ENCODE data around the gene NR6A1.

NR6A1 gene

DNA sequence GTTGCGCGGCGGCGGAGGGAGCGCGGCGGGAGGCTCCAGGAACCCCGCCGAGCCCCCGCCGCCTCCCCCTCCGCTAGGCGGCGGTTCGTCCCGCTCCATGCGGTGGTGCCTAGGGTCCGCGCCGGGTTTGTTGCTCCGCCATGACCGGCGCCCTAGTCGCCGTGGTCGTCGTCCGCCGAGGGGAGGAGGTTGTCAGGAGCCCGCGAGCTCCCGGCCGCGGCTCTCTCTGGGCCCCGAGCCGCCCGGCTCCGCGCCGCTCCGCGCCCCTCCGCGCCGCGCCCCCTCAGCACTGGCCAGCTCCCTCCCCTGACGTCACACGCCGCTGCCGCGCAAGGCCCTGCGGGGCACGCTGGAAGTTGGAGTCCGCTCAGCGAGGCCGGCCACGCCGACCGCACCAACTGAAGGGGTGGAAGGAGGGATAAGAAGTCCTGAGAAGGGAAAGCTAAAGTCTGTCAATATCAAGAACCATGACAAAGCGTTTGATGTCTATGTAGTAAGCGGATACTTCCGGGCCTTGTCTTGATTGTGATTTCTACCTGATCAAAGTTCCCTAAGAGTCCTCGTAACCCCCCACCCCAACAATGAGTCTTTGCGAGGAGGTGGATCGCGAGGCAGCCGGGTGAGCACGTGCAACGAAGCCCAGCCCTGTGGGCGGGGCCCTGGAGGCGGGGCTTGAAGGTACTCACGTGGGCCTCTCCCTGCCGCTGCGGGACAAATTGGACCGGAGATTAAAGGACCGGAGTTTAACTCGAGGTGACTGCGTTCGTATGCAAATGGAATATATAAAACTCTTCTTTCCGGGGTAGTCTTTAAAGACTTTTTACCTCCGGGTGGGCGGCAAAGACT, at the start of gene NR6A1:
Gene NR6A1 (minus strand): TSS at position 291 of the 846 bp plus-strand sequence.
- peak; percentile 93 for DNase-seq (ENCODE audit: low read depth)

DNA sequence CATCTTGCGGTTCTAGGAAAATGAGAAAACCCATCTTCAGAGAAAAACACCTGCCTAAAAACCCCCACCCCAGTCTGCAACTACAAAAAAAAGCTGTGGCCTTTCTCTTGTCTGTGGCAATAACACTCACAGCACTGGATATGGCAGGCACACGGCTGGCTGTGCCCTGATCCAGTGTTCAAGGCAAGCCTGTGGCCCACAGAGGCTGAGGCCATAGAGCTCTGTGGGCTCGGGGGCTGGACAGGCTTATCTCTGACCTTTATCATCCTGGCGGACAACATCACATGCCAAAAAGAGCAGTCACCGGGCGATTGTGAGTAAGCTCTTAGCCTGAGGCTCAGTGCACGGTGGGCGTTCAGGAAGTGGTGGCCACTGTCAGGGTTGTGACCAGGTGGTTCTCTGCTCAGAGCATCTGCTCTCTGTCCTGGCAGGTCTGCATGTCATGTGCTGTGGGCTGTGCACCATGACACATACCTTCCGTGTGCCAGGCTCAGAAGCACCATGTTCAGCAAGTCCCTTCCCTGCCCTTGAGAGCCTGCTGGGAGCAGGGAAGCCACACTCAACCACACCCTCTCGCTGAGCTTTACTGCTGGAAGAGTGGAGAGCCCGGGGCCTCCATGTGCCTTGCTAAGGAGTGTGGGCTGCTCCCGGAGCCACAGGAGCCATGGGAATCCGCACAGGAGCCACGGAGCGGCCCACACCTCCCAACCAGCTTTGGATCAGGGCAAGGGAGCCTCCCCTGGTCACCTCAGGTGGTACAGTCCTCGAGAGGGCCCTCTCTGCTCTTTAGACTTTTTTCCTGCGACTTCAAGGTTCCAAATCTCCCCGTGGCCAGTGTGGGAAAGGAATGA, 47.5 kb upstream of the NR6A1 start:
- peak; percentile 72 for DNase-seq (ENCODE audit: low read depth)

DNA sequence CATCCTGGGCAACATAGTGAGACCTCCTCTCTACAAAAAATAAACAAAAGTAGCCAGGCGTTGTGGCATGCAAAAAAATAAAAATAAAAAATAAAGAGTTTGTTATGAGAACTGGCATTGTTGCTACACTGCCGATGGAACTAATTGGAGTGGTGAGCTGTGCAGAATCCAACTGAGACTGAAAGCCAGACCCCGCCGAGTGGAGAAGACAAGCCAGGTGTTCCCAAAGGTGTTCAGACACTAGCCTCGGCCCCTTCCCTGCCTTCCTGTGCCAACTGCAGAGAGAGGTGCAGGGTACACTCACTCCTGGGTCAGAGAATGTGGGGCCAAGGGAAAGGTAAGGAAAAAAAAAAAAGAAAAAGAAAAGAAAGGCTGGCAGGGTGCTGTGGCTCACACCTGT, 44.5 kb upstream of the NR6A1 start:
- no peak for DNase-seq (ENCODE audit: low read depth)

DNA sequence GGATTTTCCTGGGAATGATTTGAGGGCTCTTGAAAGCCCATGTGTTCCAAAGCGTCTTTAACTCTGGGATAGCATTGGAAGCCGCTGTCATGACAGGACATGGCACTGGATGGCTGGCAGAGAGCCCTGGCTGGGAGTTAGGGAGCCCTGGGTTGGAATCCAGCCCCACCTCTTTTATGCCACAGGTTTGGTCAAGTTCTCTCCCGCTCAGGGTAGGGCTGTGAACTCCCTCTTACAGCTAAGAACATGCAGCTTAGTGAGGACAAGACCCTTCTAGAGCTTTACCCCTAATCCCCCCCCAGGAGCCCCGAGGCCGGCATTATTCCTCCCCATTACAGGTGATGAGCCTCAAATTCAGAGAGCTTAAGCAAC, 43.0 kb upstream of the NR6A1 start:
- no peak for DNase-seq (ENCODE audit: low read depth)

DNA sequence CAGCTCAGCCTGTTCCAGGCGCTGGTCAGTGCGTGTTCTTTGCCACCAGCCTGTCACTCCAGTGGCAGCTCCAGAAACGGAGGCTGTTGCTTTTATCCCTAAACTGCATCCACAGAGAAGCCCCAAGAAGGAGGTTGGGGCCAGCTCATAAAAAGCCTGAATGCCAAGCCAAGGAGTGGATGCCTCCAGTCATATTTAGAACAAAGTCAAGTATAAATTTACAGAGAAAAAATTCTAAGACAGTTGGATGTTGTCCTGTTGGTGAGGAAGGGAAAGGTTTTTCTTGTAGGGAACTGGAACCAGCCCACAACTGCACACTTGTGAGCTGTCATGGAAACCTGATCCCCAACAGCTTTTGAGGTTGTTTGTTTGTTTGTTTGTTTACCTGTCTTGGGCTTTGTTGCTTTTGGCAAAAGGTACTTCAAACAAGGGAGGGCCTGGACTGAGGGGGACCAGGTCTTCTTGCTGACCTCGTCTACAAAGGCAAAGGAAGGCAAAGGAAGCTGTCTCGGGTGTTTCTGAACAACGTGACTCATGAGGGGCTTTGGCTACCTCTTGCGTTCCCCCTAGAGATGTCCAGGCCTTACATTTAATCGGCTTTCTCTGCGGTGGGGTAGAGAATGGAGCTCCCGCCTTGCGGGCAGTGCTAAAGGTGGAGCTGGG, 42.5 kb upstream of the NR6A1 start:
- no peak for DNase-seq (ENCODE audit: low read depth)

DNA sequence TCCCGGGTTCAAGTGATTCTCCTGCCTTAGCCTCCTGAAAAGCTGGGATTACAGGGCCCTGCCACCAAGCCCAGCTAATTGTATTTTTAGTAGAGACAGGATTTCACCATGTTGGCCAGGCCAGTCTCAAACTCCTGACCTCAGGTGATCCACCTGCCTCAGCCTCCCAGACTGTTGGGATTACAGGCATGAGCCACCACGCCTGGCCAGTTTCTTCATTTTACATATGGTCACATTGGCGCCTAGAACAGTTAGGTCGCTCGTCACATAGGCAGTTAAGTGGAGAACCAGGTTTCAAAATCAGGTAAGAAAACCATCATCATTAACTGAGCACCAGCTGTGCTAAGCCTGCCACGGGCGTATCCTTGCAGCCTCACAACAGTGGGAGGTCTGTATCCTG, 41.9 kb upstream of the NR6A1 start:
- DNase-seq (ENCODE audit: low read depth): no peak

DNA sequence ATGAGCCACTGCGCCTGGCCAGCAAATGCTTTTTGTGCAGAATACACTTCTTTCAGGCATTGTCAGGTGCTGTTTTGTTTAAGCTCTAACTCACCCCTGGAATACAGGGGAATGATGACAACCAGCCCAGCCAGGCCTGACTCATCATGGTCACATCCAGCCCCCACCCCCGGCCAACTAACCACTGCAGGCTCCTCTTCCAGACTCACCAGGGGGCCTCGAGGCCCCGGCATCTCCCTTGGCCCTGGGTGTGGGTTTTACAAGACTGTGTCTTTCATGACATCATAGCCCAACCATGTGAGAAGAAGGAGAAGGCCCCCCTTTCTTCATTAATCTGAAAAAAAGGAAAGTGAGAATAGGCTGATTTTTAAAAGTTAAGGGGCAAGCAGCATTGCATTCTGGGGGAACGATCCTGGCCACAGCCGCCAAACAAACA, 41.3 kb upstream of the NR6A1 start:
- DNase-seq (ENCODE audit: low read depth): peak; percentile 96

DNA sequence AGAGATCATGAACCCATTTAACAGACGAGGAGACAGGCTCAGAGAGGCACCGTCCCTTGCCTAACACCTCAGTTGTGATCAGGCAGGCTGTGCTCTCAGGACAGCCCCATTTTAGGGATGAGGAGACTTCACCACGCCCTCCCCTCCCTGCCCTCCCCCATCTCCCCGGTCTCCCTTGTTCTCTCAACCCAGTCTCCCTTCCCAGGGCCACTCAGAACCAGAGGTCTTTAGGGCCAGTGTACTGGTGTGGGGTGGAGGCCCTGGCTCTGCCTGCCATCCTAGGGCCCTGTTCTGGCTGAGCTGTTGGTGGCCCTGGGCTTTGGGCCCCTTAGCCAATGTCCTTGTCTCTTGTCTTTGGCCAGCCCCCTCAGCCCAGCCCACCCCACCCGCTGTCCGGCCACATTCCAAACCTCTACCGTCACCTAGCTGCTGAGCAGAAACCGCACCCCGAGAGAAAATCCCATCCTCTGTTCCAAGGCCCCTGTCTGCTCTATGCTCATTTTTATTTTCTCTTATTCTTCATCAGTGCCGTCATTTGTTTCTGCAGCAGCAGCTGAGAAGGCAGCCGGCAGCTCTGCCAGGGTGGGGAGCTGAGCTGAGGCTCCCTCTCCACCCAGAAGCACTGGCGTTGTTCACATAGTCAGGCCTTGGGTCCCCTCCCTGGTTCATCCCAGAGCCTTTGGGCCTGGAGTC, 39.7 kb upstream of the NR6A1 start:
- DNase-seq (ENCODE audit: low read depth): peak; percentile 81

DNA sequence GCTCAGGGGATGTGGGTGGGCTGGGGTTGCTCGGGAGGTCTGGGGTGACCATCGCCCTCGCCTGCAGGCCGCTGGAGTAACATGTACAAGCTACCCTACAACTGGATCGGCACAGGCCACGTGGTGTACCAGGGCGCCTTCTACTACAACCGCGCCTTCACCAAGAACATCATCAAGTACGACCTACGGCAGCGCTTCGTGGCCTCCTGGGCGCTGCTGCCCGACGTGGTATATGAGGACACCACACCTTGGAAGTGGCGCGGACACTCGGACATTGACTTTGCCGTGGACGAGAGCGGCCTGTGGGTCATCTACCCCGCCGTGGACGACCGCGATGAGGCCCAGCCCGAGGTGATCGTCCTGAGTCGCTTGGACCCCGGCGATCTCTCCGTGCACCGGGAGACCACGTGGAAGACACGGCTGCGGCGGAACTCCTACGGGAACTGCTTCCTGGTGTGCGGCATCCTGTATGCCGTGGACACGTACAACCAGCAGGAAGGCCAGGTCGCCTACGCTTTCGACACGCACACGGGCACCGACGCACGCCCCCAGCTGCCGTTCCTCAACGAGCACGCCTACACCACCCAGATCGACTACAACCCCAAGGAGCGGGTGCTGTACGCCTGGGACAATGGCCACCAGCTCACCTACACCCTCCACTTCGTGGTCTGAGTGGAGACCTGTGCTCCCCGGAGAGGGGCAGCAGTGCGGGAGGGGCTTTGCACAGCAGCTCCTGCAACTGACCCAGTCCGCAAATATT, 38.8 kb upstream of the NR6A1 start:
- DNase-seq (ENCODE audit: low read depth): no peak

DNA sequence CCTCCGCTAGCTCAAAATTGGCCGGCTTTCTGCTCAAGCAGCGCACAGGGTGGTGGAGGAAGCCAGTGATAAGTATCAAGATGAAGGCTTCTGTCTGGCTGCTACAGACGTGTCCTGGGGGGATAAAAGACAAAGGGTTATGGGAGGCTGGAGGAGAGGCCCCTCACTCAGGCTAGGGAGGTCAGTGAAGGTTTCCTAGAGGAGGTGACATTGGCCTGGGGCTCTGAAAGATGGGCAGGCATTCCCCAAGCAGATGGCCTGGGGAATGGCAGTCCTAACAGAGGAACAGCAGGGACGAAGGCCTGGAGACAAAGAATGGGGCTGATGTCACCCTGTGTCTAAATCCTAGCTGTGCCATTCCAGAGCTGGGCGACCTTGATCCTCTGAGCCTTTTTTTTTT, 38.1 kb upstream of the NR6A1 start:
- DNase-seq (ENCODE audit: low read depth): no peak

DNA sequence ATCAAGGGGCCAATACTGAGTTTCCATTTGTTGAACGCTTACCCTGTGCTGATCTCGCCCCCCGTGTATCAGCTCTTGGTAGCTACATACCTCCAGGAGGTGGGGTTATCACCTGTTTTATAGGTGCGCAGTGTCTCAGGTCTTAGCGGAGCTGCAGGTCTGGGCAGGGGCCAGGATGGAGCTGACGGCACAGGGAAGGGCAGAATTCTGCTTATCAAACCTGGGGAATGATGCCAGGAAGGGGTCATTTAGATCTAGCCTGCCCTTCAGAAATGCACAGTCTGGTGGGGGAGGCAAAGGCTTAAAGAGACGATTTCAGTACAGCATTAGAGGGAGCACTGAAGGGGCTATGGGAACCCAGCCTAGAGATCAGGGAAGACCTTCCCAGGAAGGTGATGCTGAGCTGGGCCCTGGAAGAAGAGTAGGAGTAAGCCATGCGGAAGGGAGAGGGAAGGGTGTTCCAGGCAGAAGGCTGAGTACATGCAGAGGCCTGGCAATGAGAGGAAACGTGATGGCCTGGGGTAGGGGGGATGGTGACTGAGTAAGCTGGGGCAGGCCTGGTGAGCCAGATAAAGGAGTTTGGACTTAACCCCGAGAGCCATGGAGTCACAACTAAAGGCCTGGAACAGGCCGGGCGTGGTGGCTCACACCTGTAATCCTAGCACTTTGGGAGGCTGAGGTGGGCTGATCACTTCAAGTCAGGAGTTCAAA, 37.3 kb upstream of the NR6A1 start:
- no peak for DNase-seq (ENCODE audit: low read depth)

DNA sequence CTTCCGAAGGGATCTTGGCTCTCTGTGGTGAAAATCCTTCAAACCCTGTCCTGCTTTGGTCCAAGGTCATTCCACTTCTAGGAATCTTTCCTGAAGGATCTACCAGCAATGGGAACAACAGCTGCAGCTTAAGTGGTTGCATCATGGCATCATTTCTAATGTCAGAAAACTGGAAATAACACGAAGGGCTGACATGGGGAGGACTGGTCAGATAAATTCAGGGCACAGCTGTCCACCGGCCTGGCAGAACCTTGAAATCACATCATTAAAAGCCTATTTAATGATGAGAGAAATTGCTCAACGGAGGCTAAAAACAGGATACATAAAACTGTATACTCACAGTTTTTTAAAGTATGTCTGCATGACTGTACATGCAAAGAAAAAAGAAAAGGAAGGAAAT, 34.1 kb upstream of the NR6A1 start:
- DNase-seq (ENCODE audit: low read depth): peak; percentile 40

DNA sequence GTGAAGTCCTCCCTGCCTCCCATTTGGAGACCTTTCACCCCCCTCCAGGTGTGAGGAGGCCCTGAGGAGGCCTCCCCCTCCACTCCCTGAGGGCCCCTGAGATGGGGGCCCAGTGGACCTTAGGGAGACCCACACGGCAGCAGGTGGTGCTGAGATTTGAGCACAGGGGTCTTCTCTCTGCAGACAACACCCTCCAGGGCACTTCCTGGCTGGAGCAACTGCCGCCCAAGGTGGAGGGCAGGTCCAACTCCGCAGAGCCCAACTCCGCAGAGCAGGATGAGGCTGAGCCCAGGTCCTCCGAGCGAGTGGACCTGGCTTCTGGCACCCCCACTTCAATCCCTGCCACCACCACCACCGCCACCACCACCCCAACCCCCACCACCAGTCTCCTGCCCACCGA, 32.8 kb upstream of the NR6A1 start:
- DNase-seq (ENCODE audit: low read depth): no peak

DNA sequence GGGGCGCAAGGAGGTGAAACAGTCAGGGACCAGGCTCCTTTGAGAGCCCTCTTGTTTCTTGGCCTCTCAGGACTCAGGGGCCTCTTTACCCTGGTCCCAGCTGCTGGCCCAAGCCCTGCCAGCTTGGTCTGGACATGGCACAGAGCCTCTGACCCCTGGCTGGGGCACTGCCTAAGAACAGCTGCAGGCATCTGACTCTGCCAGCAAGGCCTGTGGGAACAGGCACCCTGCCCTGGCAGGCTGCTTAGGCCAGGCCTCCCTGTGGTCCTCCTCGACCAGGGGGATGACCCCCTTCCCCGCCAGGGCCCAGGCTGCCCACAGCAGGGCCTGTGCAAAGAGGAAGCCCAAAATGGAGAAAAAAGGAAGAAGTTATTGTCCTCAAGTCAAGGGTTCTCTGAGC, 31.3 kb upstream of the NR6A1 start:
- no peak for DNase-seq (ENCODE audit: low read depth)

DNA sequence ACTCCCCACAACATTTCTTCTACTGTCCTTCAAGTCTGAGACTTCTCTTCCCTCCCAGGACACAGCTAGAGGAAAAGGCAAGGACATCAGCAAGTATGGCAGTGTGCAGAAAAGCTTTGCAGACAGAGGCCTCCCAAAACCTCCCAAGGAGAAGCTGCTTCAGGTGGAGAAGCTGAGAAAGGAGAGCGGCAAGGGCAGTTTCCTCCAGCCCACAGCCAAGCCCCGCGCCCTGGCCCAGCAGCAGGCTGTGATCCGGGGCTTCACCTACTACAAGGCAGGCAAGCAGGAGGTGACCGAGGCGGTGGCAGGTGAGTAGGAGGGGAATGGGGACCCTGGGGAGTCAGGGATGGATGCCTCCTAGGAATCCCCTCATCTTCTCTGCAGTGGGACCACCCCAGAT, 30.2 kb upstream of the NR6A1 start:
- DNase-seq (ENCODE audit: low read depth): no peak

DNA sequence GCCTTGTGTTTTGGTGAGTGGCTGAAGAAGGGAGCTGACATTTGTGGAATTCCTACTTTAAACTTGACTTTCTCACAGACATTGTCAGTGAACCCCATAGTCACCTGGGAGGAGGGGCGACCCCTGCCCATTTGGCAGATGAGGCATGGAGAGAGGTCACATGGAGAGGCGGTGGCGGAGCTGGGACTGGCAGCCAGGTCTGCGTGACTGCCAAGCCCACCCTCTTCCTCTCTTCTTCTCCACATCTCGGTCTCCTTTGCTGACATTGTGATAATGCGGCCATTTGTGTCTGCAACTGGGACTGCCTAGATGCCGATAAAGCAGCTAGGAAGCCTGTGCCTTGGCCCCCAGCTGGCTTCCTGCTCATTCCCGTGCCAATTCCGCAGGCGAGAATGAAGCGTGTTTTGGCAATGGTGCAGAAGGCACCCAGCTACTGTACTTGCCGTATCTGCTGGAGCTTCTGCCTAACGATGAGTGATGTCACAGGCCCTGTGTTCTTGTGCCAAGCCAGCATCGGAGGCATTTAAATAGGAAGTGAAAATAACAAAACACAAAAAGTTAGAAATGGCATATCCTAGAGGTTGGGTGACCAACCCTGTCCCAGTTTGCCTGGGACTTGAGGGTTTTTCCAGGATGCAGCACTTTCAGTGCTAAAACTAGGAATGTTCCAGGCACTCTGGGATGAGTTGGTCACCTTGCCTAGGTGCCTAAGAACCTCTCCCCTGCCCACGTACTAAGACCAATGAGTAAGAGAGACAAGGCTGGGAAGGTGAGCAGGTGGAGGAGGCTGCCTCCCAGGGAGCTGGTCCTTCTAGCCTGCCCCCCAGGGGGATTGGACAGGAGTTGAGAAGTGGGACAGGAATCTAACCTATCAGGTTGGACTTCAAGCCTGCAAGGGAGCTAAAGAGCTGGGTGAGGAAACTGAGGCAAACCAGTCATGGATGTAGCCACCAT, 29.5 kb upstream of the NR6A1 start:
- DNase-seq (ENCODE audit: low read depth): no peak

DNA sequence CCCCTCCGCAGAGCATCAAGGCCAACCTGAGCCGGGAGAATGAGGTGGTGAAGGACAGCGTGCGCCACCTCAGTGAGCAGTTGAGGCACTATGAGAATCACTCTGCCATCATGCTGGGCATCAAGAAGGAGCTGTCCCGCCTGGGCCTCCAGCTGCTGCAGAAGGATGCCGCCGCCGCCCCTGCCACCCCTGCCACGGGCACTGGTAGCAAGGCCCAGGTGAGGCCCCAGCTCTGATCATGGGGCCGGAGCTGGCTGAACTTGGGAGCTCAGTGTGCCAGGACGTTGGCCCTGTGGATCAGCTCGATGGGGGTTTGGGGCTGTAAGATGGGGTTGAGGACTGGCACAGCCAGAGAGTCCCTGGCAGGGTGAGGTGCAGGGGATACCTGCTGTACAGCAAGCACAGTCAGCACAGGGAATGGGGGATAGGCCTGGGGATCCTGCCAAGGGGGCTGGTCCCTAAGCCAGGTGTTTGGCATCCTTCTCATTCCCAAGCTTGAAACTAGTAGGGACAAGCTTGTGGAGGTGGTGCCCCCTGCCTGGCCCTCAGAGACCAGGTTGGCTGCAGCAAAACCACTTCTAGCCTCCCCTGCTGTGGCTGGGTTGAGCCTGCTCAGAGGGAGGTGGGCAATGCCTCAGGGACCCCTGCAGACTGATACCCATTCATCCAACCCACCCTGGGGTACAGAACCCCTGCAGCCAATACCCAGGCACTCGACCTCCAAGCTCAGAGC, 28.3 kb upstream of the NR6A1 start:
- no peak for DNase-seq (ENCODE audit: low read depth)

DNA sequence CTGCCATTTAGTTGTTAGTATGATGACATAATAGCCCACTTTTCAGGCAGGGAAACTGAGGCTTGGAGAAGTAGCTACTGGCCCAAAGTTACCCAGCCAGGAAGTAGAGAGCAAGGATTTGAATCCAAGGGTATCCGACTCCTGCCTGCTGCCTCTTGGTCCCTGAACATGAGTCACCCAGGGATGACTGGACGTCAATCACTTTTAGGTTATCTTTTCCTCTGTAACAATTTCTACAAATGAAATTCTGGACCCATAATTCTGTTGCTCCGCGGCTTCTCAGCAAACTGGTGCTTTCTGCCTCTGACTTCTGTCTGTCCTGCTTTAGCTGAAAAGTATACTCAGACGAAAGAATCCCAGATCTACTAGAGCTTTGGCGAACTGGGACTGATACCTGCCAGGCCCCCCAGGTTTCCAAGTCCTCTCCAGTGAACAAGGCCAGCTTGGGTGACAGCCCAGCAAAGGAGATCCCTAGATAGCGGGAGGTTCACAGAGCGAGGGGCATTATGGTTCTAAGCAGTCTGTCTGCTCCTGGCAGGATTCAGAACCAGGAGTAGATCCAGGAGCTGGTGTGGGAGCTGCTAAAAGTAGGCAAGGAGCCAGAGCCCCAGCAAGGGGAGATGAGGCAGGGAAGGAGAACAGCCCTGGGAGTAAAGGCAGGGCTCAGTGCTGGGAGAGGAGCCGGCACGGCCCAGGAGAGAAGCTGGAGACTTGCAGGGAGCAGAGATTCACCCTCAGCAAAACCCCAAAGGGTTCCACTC, 26.4 kb upstream of the NR6A1 start:
- DNase-seq (ENCODE audit: low read depth): peak; percentile 53
